H1 (cell line): Measurements from ENCODE around the gene FGGY. TPM values are rescaled to one million over a fixed set of nuclear protein-coding genes. Genes with fewer than 3 reads are reported as not detected.

Experiments used
- CTCF ChIA-PET: fragments of 300-600 bp; sonication (Branson Sonifier 250); formaldehyde crosslinking; loops from one replicate; lab custom pipeline; 2021; ENCODE audit not compliant: partially characterized antibody; lab: Charles Lee
- POLR2A ChIA-PET: fragments of 300-600 bp; sonication (Branson Sonifier 250); formaldehyde crosslinking; loops from one replicate; lab custom pipeline; 2021; ENCODE audit warnings: inconsistent platforms; ENCODE audit not compliant: partially characterized antibody; lab: Charles Lee
- DNase-seq, 2 experiments: peaks; one replicate each; pipeline versions ENCODE4 v3.0.0 to v3.0.0-alpha.2; 2010 to 2022; ENCODE audit warnings: low spot score in 2 of 2, low read depth in 1 of 2, mixed read lengths in 1 of 2
- FAIRE-seq: peaks from 2 replicates; lab custom pipeline; 2011; peaks lifted over from hg19 to GRCh38; lab: Jason Lieb, UNC
- H2AFZ ChIP-seq: 2 replicates; pipeline ENCODE4 v1.8.1; 2012; ENCODE audit warnings: low read length, inconsistent platforms
- H2AK5ac ChIP-seq: 2 replicates; pipeline ENCODE4 v1.6.1; 2013; ENCODE audit warnings: low read depth, low read length
- H2BK120ac ChIP-seq: replicated peaks from 2 replicates; pipeline ENCODE3; 2013; ENCODE audit warnings: low read depth, low read length, inconsistent platforms
- H2BK12ac ChIP-seq: 2 replicates; pipeline ENCODE4 v1.6.1; 2013; ENCODE audit warnings: low read depth, low read length
- H2BK15ac ChIP-seq: 2 replicates; pipeline ENCODE4 v1.6.1; 2013; ENCODE audit warnings: low read length
- H2BK20ac ChIP-seq: 2 replicates; pipeline ENCODE4 v1.6.1; 2013; ENCODE audit warnings: low read length
- H2BK5ac ChIP-seq: 2 replicates; pipeline ENCODE4 v1.6.1; 2013; ENCODE audit warnings: low read depth, low read length
- H3K14ac ChIP-seq: 2 replicates; pipeline ENCODE4 v1.6.1; 2013; ENCODE audit warnings: inconsistent platforms; ENCODE audit not compliant: insufficient read length
- H3K18ac ChIP-seq: 2 replicates; pipeline ENCODE4 v1.6.1; 2013; ENCODE audit warnings: low read length; ENCODE audit errors: extremely low read depth
- H3K23ac ChIP-seq: 2 replicates; pipeline ENCODE4 v1.6.1; 2013; ENCODE audit warnings: inconsistent platforms; ENCODE audit not compliant: insufficient read length
- H3K23me2 ChIP-seq: 2 replicates; pipeline ENCODE4 v1.6.1; 2013; ENCODE audit warnings: low read depth, low read length
- H3K27ac ChIP-seq: 2 replicates; pipeline ENCODE4 v1.6.1; 2011; ENCODE audit warnings: low read depth, low read length, inconsistent platforms
- H3K27me3 ChIP-seq, 4 experiments: replicated peaks in 1 of 4; 1 replicate in 1 of 4; 2 replicates in 3 of 4; pipeline versions ENCODE4 v1.6.1 to v1.8.1; 2011 to 2013; ENCODE audit warnings: low read length in 3 of 4, mild to moderate bottlenecking in 3 of 4, inconsistent platforms in 2 of 4, mixed read lengths in 2 of 4, moderate library complexity in 1 of 4; ENCODE audit not compliant: control insufficient read depth in 3 of 4, insufficient read depth in 3 of 4; ENCODE audit errors: extremely low read depth in 1 of 4
- H3K36me3 ChIP-seq, 4 experiments: 2 replicates each; pipeline versions ENCODE4 v1.6.1 to v1.8.1; 2011 to 2013; ENCODE audit warnings: mild to moderate bottlenecking in 4 of 4, low read length in 3 of 4, moderate library complexity in 2 of 4, control low read depth in 1 of 4, inconsistent platforms in 1 of 4; ENCODE audit not compliant: insufficient read depth in 4 of 4, control insufficient read depth in 2 of 4
- H3K4ac ChIP-seq: replicated peaks from 2 replicates; pipeline ENCODE3; 2013; ENCODE audit warnings: low read length, low read depth, mixed read lengths, inconsistent platforms; ENCODE audit not compliant: insufficient read length
- H3K4me1 ChIP-seq, 4 experiments: replicated peaks in 1 of 4; 1 replicate in 1 of 4; 2 replicates in 3 of 4; pipeline versions ENCODE4 v1.6.1 to v1.8.1; 2011 to 2013; ENCODE audit warnings: low read length in 3 of 4, inconsistent platforms in 2 of 4, mixed read lengths in 1 of 4; ENCODE audit not compliant: insufficient read depth in 4 of 4, control insufficient read depth in 3 of 4
- H3K4me2 ChIP-seq, 2 experiments: 2 replicates each; pipeline versions ENCODE4 v1.6.1 to v1.8.1; 2011 to 2013; ENCODE audit warnings: low read depth in 2 of 2, low read length in 2 of 2, control low read depth in 1 of 2, inconsistent platforms in 1 of 2, mild to moderate bottlenecking in 1 of 2; ENCODE audit not compliant: insufficient read depth in 1 of 2
- H3K4me3 ChIP-seq, 4 experiments: fragments of 200-600, 300-600 bp in 1 of 4; sonication (generic), shearing (Covaris generic), sonication (Bioruptor Twin) in 1 of 4; 2 replicates each; pipeline versions ENCODE4 v1.5.1 to v1.8.1; 2011 to 2016; ENCODE audit warnings: low read length in 4 of 4, low read depth in 3 of 4, control low read depth in 2 of 4, inconsistent platforms in 2 of 4, mild to moderate bottlenecking in 2 of 4, mixed read lengths in 1 of 4, moderate library complexity in 1 of 4; ENCODE audit not compliant: insufficient read depth in 2 of 4; ENCODE audit errors: extremely low read depth in 1 of 4
- H3K56ac ChIP-seq: replicated peaks from 2 replicates; pipeline ENCODE3; 2013; ENCODE audit warnings: low read depth, mild to moderate bottlenecking, mixed read lengths, low read length, inconsistent platforms; ENCODE audit not compliant: insufficient read length
- H3K79me1 ChIP-seq: 2 replicates; pipeline ENCODE4 v1.6.1; 2013; ENCODE audit warnings: low read depth, low read length, control low read depth
- H3K79me2 ChIP-seq, 2 experiments: 2 replicates each; pipeline versions ENCODE4 v1.6.1 to v1.8.1; 2012 to 2013; ENCODE audit warnings: low read length in 2 of 2, mild to moderate bottlenecking in 2 of 2, inconsistent platforms in 1 of 2; ENCODE audit not compliant: insufficient read depth in 2 of 2, control insufficient read depth in 1 of 2
- H3K9ac ChIP-seq, 4 experiments: replicated peaks in 1 of 4; 1 replicate in 1 of 4; 2 replicates in 3 of 4; pipeline versions ENCODE4 v1.6.1 to v1.8.1; 2011 to 2013; ENCODE audit warnings: low read depth in 3 of 4, low read length in 3 of 4, control low read depth in 2 of 4, mild to moderate bottlenecking in 2 of 4, moderate library complexity in 2 of 4, inconsistent platforms in 1 of 4; ENCODE audit errors: extremely low read depth in 1 of 4
- H3K9me3 ChIP-seq, 2 experiments: 2 replicates each; pipeline versions ENCODE4 v1.6.1 to v1.8.1; 2012 to 2013; ENCODE audit warnings: mild to moderate bottlenecking in 2 of 2, moderate library complexity in 2 of 2, control low read depth in 1 of 2, inconsistent platforms in 1 of 2, low read depth in 1 of 2, low read length in 1 of 2, mixed read lengths in 1 of 2; ENCODE audit not compliant: insufficient read depth in 2 of 2
- H4K20me1 ChIP-seq, 2 experiments: replicated peaks in 1 of 2; 2 replicates each; pipeline versions ENCODE3 to v1.8.1; 2011 to 2013; ENCODE audit warnings: inconsistent platforms in 2 of 2, low read length in 2 of 2, mild to moderate bottlenecking in 1 of 2; ENCODE audit not compliant: insufficient read depth in 2 of 2, control insufficient read depth in 1 of 2
- H4K5ac ChIP-seq: 2 replicates; pipeline ENCODE4 v1.6.1; 2013; ENCODE audit warnings: low read length, low read depth, mixed read lengths, inconsistent platforms; ENCODE audit not compliant: insufficient read length
- H4K8ac ChIP-seq: 2 replicates; pipeline ENCODE4 v1.8.0; 2013; ENCODE audit warnings: mild to moderate bottlenecking, moderate library complexity, low read length, inconsistent platforms; ENCODE audit not compliant: insufficient read depth; ENCODE audit errors: extremely low read depth
- H4K91ac ChIP-seq: replicated peaks from 2 replicates; pipeline ENCODE3; 2013; ENCODE audit warnings: low read length, mixed read lengths, inconsistent platforms; ENCODE audit not compliant: insufficient read length
- CBX5 ChIP-seq: fragments of 300-800, 300-1000 bp; sonication (generic); IDR thresholded peaks from 2 replicates; pipeline ENCODE4 v1.7.1; 2016; ENCODE audit warnings: antibody characterized with exemption, low read length, low read depth
- CBX8 ChIP-seq: fragments of 300-800, 300-1000 bp; sonication (generic); IDR thresholded peaks from 2 replicates; pipeline ENCODE4 v1.7.1; 2016; ENCODE audit warnings: low read depth, low read length, borderline replicate concordance
- KDM1A ChIP-seq: fragments of 200-600, 300-600 bp; sonication (generic); IDR thresholded peaks from 2 replicates; pipeline ENCODE4 v1.7.1; 2016; ENCODE audit warnings: mild to moderate bottlenecking, low read length, borderline replicate concordance
- PHF8 ChIP-seq: fragments of 200-600 bp; sonication (generic); conservative IDR thresholded peaks from 2 replicates; pipeline ENCODE4 v1.7.1; 2012; ENCODE audit warnings: low read depth, mild to moderate bottlenecking, inconsistent platforms, low read length, moderate library complexity
- SUZ12 ChIP-seq: fragments of 200-600 bp; sonication (generic); IDR thresholded peaks from 2 replicates; pipeline ENCODE4 v1.6.1; 2012; ENCODE audit warnings: mild to moderate bottlenecking, inconsistent platforms, low read length, moderate library complexity, mixed read lengths
- TAF7 ChIP-seq: optimal IDR thresholded peaks from 2 replicates; pipeline ENCODE3; 2011; ENCODE audit warnings: low read depth, mild to moderate bottlenecking, inconsistent platforms, low read length, moderate library complexity, borderline replicate concordance
- WGBS, 2 experiments: shearing (Covaris generic) in 1 of 2; methylation state at CpG; one replicate each; pipeline versions ENCODE4 v1.1.6 to v1.1.7; 2013 to 2015; ENCODE audit warnings: low lambda C conversion rate in 2 of 2, mixed read lengths in 2 of 2, inconsistent platforms in 1 of 2, low coverage in 1 of 2, missing lambda C conversion rate in 1 of 2; ENCODE audit not compliant: insufficient replicate concordance in 2 of 2, insufficient coverage in 1 of 2, insufficient read length in 1 of 2; ENCODE audit errors: extremely low coverage in 1 of 2, missing lambda C conversion rate in 1 of 2; 5-methylcytosine and 5-hydroxymethylcytosine counted together
- polyA plus RNA-seq, 7 experiments: library from polyadenylated mRNA; depleted of rRNA in 3 of 7; stranded (reverse) in 5 of 7; unstranded in 2 of 7; fragments of >200 nt in 5 of 7; fragments of 200-250 nt in 2 of 7; gene quantifications; 1 replicate in 5 of 7; 2 replicates in 1 of 7; 4 replicates in 1 of 7; pipeline versions ENCODE4 v1.2.1 to v1.2.3, GENCODE V29; 2011 to 2013; ENCODE audit warnings: missing spikeins in 2 of 7, mixed read lengths in 2 of 7
- total RNA-seq: library from RNA; stranded (reverse); fragmentation: NEBNext Ultra II Directional; extraction: Animal tissue kit (Norgen Biotek cat#: 25700); gene quantifications from 2 replicates; pipeline ENCODE4 v1.2.1, GENCODE V29; 2021

The FGGY gene
- total and polyA plus RNA-seq, 2 of the 8 experiments (the other 6 are each of a cell fraction or from before 2014, with no cell fraction given), result 10.3 to 12.5 TPM

- no peaks in the 10 kb centered on the region; the same call in 1 of the 2 replicates for H3K79me1 ChIP-seq
Measured at GRCh38 chr1:59302297-59302696, 5.4 kb downstream of the FGGY start.

More at GRCh38 chr1:59302297-59302696, 5.4 kb downstream of the FGGY start:
- Histone ChIP-seq H3K23ac (no peak overlapping the region), H2BK20ac (no peak overlapping the region), H3K23me2 (no peaks in the 10 kb centered on the region), H2BK5ac (no peak overlapping the region), H3K9me3 (peaks cover 0 to 3% of the 10 kb centered on the region in 2 experiments; a peak in 2 of 4 replicates), H2BK12ac (no peak overlapping the region), H3K9ac (no peak overlapping the region)
- POLR2A ChIA-PET, result no interaction called here
- no peak for DNase-seq
- TF ChIP-seq CBX8, result no peak
- TF ChIP-seq SUZ12, result no peak
- TF ChIP-seq CBX5, result no peak
- TF ChIP-seq KDM1A, result 0 out of 2 replicates have a peak, but pooled peaks have one; percentile 32
- TF ChIP-seq TAF7, result no peak
- no peak for TF ChIP-seq PHF8
- TF ChIP-seq, all 59 proteins: peak for 1
- Histone ChIP-seq H4K20me1 (no peaks in the 10 kb centered on the region), H3K79me2 (0 out of 4 replicates have a peak, but pooled peaks cover 0 to 4% of the 10 kb centered on the region in 2 experiments), H3K36me3 (no peaks in the 10 kb centered on the region; a peak in 1 of 8 replicates), H4K91ac (no peak overlapping the region), H2BK120ac (no peak overlapping the region), H3K27ac (no peak overlapping the region), H3K14ac (no peak overlapping the region), H3K4ac (no peak overlapping the region), H3K4me2 (no peak overlapping the region), H2AK5ac (no peak overlapping the region), H3K56ac (no peak overlapping the region), H3K4me1 (peaks cover 0 to 5% (median 0%) of the 10 kb centered on the region in 4 experiments; a peak in 1 of 7 replicates), H3K27me3 (no peaks in the 10 kb centered on the region), H2BK15ac (no peak overlapping the region), H2AFZ (no peak overlapping the region), H4K8ac (no peak overlapping the region), H3K4me3 (no peak overlapping the region), H3K18ac (no peak overlapping the region), H4K5ac (no peak overlapping the region)
- WGBS, 2 experiments, result 100% methylated on average over 1 of the region's 1 CpG; no CpG with 5 or more reads in 1 of the 2 experiments
- FAIRE-seq, result no peak
- CTCF ChIA-PET, result no interaction called here
